Chondrocyte (in vitro differentiated cells): Measurements from ENCODE around the gene ZNF407. TPM values are rescaled to one million over a fixed set of nuclear protein-coding genes. Genes with fewer than 3 reads are reported as not detected.

Source experiments
- DNase-seq: peaks from one replicate; pipeline ENCODE4 v3.0.0; 2021; ENCODE audit warnings: mixed read lengths, low spot score
- H3K27ac Mint-ChIP-seq: one replicate; pipeline ENCODE4 v1.8.0; 2021; ENCODE audit warnings: mild to moderate bottlenecking, moderate library complexity, mixed read lengths; ENCODE audit not compliant: unreplicated experiment
- H3K27me3 Mint-ChIP-seq: 2 replicates; pipeline ENCODE4 v1.8.0; 2021; ENCODE audit warnings: low read depth, mixed read lengths
- H3K36me3 Mint-ChIP-seq: 2 replicates; pipeline ENCODE4 v1.8.0; 2021; ENCODE audit warnings: low read depth, mixed read lengths
- H3K4me1 Mint-ChIP-seq: 2 replicates; pipeline ENCODE4 v1.8.0; 2021; ENCODE audit warnings: low read depth, mild to moderate bottlenecking, mixed read lengths
- H3K4me3 Mint-ChIP-seq: one replicate; pipeline ENCODE4 v1.8.0; 2021; ENCODE audit warnings: mild to moderate bottlenecking, moderate library complexity, mixed read lengths; ENCODE audit not compliant: unreplicated experiment
- H3K9me3 Mint-ChIP-seq: 2 replicates; pipeline ENCODE4 v1.8.0; 2021; ENCODE audit warnings: low read depth, mixed read lengths
- CTCF ChIP-seq: fragments of 200-600 bp; sonication (generic); IDR thresholded peaks from 2 replicates; pipeline ENCODE4 v1.5.0; 2021; ENCODE audit warnings: antibody characterized with exemption, mild to moderate bottlenecking, moderate library complexity
- total RNA-seq: library from RNA; stranded (reverse); gene quantifications from 3 replicates; pipeline ENCODE4 v1.2.1, GENCODE V29; 2021

ZNF407 gene
- total RNA-seq, 1 donor from 2014 or later, result 10.4 TPM

- Mint-ChIP-seq H3K27ac (no peak overlapping the region), H3K4me3 (no peak overlapping the region), H3K27me3 (no peaks in the 10 kb centered on the region)
Measured at GRCh38 chr18:74669136-74669798, 71.6 kb downstream of the ZNF407 start.

GRCh38 chr18:74672371-74672770 is 74.7 kb downstream of the ZNF407 start:
- no peak for DNase-seq
- H3K4me1 Mint-ChIP-seq, result no peaks in the 10 kb centered on the region
- peaks cover 9% of the 10 kb centered on the region for H3K36me3 Mint-ChIP-seq
- no peak overlapping the region for H3K4me3 Mint-ChIP-seq
- H3K27me3 Mint-ChIP-seq, result no peaks in the 10 kb centered on the region
- H3K9me3 Mint-ChIP-seq, result peaks cover 4% of the 10 kb centered on the region
- no peak overlapping the region for H3K27ac Mint-ChIP-seq
- no peak for TF ChIP-seq CTCF

More at GRCh38 chr18:74669136-74669798, 71.6 kb downstream of the ZNF407 start:
- Mint-ChIP-seq H3K9me3 (no peaks in the 10 kb centered on the region), H3K36me3 (peaks cover 4% of the 10 kb centered on the region), H3K4me1 (no peaks in the 10 kb centered on the region)
- no peak for TF ChIP-seq CTCF
- DNase-seq, result no peak

- peaks cover 9% of the 10 kb centered on the region for H3K36me3 Mint-ChIP-seq
- no peak overlapping the region for H3K4me3 Mint-ChIP-seq
- H3K27me3 Mint-ChIP-seq, result no peaks in the 10 kb centered on the region
- no peak for TF ChIP-seq CTCF
- H3K4me1 Mint-ChIP-seq, result no peaks in the 10 kb centered on the region
- DNase-seq, result no peak
- H3K9me3 Mint-ChIP-seq, result peaks cover 8% of the 10 kb centered on the region
- no peak overlapping the region for H3K27ac Mint-ChIP-seq
Measured at GRCh38 chr18:74674487-74674886, 76.8 kb downstream of the ZNF407 start.

GRCh38 chr18:74679006-74679678 is 81.5 kb downstream of the ZNF407 start:
- Mint-ChIP-seq H3K27me3 (no peaks in the 10 kb centered on the region), H3K4me1 (peaks cover 7% of the 10 kb centered on the region), H3K9me3 (peaks cover 8% of the 10 kb centered on the region), H3K36me3 (peaks cover 7% of the 10 kb centered on the region), H3K4me3 (no peak overlapping the region), H3K27ac (no peak overlapping the region)
- no peak for DNase-seq
- TF ChIP-seq CTCF, result no peak

- no peak overlapping the region for H3K27ac Mint-ChIP-seq
- peaks cover 7% of the 10 kb centered on the region for H3K36me3 Mint-ChIP-seq
- no peak for DNase-seq
- TF ChIP-seq CTCF, result no peak
- no peak overlapping the region for H3K4me3 Mint-ChIP-seq
- H3K4me1 Mint-ChIP-seq, result peaks cover 7% of the 10 kb centered on the region
- no peaks in the 10 kb centered on the region for H3K27me3 Mint-ChIP-seq
- H3K9me3 Mint-ChIP-seq, result peaks cover 8% of the 10 kb centered on the region
Measured at GRCh38 chr18:74679679-74680076, 82.0 kb downstream of the ZNF407 start.
